HUES64 (cell line): ENCODE results near the gene GAB3.
"Not testable (repeated sequence)": the region's sequence is repeated elsewhere in the genome, so short reads cannot be mapped to it uniquely, and the experiment has no call there.

Experiments used
- H3K27ac ChIP-seq: 2 replicates; pipeline ENCODE4 v1.7.0; 2013; ENCODE audit warnings: low read depth, low read length, inconsistent platforms
- H3K27me3 ChIP-seq: 2 replicates; pipeline ENCODE4 v1.6.1; 2013; ENCODE audit warnings: mild to moderate bottlenecking, low read length; ENCODE audit not compliant: insufficient read depth
- H3K36me3 ChIP-seq: 2 replicates; pipeline ENCODE4 v1.6.1; 2013; ENCODE audit warnings: mild to moderate bottlenecking, low read length; ENCODE audit not compliant: insufficient read depth
- H3K4me1 ChIP-seq: 2 replicates; pipeline ENCODE4 v1.6.1; 2013; ENCODE audit warnings: mild to moderate bottlenecking, low read length, moderate library complexity; ENCODE audit not compliant: insufficient read depth
- H3K4me3 ChIP-seq: 2 replicates; pipeline ENCODE4 v1.5.1; 2013; ENCODE audit warnings: mild to moderate bottlenecking, low read length, moderate library complexity
- H3K9ac ChIP-seq: 2 replicates; pipeline ENCODE4 v1.6.1; 2013; ENCODE audit warnings: mild to moderate bottlenecking, low read depth, low read length
- H3K9me3 ChIP-seq: 2 replicates; pipeline ENCODE4 v1.6.1; 2013; ENCODE audit warnings: low read depth, low read length; ENCODE audit not compliant: insufficient read depth
- WGBS: fragments of 150-250, 120-280 bp; methylation state at CpG from one replicate; pipeline ENCODE4 v1.1.7; 2013; ENCODE audit warnings: missing lambda C conversion rate; 5-methylcytosine and 5-hydroxymethylcytosine counted together

GAB3 gene

GRCh38 chrX:154628960-154629359 is 121.9 kb downstream of the GAB3 start:
- not testable (repeated sequence) for H3K9me3 ChIP-seq, H3K27ac ChIP-seq, H3K4me1 ChIP-seq, H3K36me3 ChIP-seq, H3K27me3 ChIP-seq, H3K4me3 ChIP-seq, H3K9ac ChIP-seq
- no CpG with 5 or more reads among the region's 5 CpGs for WGBS
